K562 (cell line): ENCODE results near the gene RHOV. TPM values are rescaled to one million over a fixed set of nuclear protein-coding genes. Genes with fewer than 3 reads are reported as not detected.

Source experiments
- CBFA2T3 ChIP-seq: fragments of 450-650 bp; IDR thresholded peaks from 2 replicates; pipeline ENCODE4 v1.6.1; 2017
- HNRNPK ChIP-seq: fragments of 200-400 bp; formaldehyde crosslinking; IDR thresholded peaks from one replicate; pipeline ENCODE4 v1.6.1; 2018; ENCODE audit warnings: mild to moderate bottlenecking, low read depth, low read length; ENCODE audit not compliant: poor library complexity, severe bottlenecking
- JUND ChIP-seq, 2 experiments: IDR thresholded peaks; 2 replicates in 1 of 2; 3 replicates in 1 of 2; pipeline ENCODE4 v1.6.1; 2011; ENCODE audit warnings: borderline replicate concordance in 2 of 2, low read depth in 2 of 2, low read length in 2 of 2, improper control_type of control experiment in 1 of 2, missing biosample characterization in 1 of 2, missing genetic modification characterization in 1 of 2, missing genetic modification reagents in 1 of 2
- KDM5B ChIP-seq: fragments of 200-600 bp; sonication (generic); IDR thresholded peaks from 2 replicates; pipeline ENCODE4 v1.6.1; 2012; ENCODE audit warnings: low read depth, mild to moderate bottlenecking, moderate library complexity, low read length, control low read depth, inconsistent platforms; ENCODE audit not compliant: insufficient replicate concordance
- MAFK ChIP-seq: IDR thresholded peaks from 2 replicates; pipeline ENCODE4 v1.6.1; 2011; ENCODE audit warnings: low read length, improper control_type of control experiment
- MCM5 ChIP-seq: fragments of 450-650 bp; IDR thresholded peaks from 2 replicates; pipeline ENCODE4 v1.6.1; 2016; ENCODE audit warnings: low read depth
- PTRF ChIP-seq: fragments of 450-650 bp; IDR thresholded peaks from 2 replicates; pipeline ENCODE4 v1.6.1; 2016; ENCODE audit warnings: mild to moderate bottlenecking, missing genetic modification characterization, missing compliant biosample characterization
- RCOR1 ChIP-seq, 2 experiments: IDR thresholded peaks; 2 replicates each; pipeline ENCODE4 v1.6.1; 2012; ENCODE audit warnings: low read depth in 2 of 2, low read length in 2 of 2, borderline replicate concordance in 1 of 2, improper control_type of control experiment in 1 of 2
- SAFB ChIP-seq: fragments of 200-400 bp; formaldehyde crosslinking; IDR thresholded peaks from 2 replicates; pipeline ENCODE4 v1.6.1; 2017; ENCODE audit warnings: low read depth, low read length, borderline replicate concordance
- SMC3 ChIP-seq: conservative IDR thresholded peaks from 2 replicates; pipeline ENCODE4 v1.6.1; 2011; ENCODE audit warnings: low read depth, low read length, improper control_type of control experiment; ENCODE audit not compliant: insufficient read depth
- SREBF1 ChIP-seq: fragments of 150-350 bp; IDR thresholded peaks from 2 replicates; pipeline ENCODE4 v1.6.1; 2014; ENCODE audit warnings: antibody characterized with exemption, low read depth, low read length, borderline replicate concordance
- TEAD1 ChIP-seq, 2 experiments: fragments of 450-650 bp in 1 of 2; sonication (generic) in 1 of 2; formaldehyde crosslinking; IDR thresholded peaks; 2 replicates each; pipeline versions ENCODE4 v1.4.0 to v1.8.0; 2020 to 2022; ENCODE audit warnings: mild to moderate bottlenecking in 2 of 2, missing genetic modification reagents in 1 of 2
- ZNF24 ChIP-seq: fragments of 450-650 bp; IDR thresholded peaks from 2 replicates; pipeline ENCODE4 v1.6.1; 2016
- ZNF384 ChIP-seq: IDR thresholded peaks from 2 replicates; pipeline ENCODE4 v1.6.1; 2012; ENCODE audit warnings: low read depth, low read length, improper control_type of control experiment
- polyA plus RNA-seq, 8 experiments: library from polyadenylated mRNA; depleted of rRNA in 4 of 8; stranded (reverse) in 5 of 8; unstranded in 3 of 8; fragments of >200 nt; fragmentation: Nextera tagmentation in 2 of 8; fragmentation: Illumina TruSeq in 1 of 8; extraction: Ambion mirVana in 2 of 8; extraction: Trizol in 1 of 8; gene quantifications; 2 replicates each; pipeline versions ENCODE4 v1.2.1 to v1.2.3, GENCODE V29; 2011 to 2014; ENCODE audit warnings: inconsistent platforms in 1 of 8, missing spikeins in 1 of 8
- total RNA-seq, 7 experiments: library from RNA; depleted of rRNA in 6 of 7; stranded (reverse); fragments of >200 nt in 6 of 7; fragmentation: Illumina TruSeq in 2 of 7; extraction: Trizol in 2 of 7; gene quantifications; 2 replicates each; pipeline versions ENCODE4 v1.2.1 to v1.2.3, GENCODE V29; 2011 to 2021; ENCODE audit warnings: low replicate concordance in 1 of 7
- TF ChIP-seq, protein P1 (sequence below): sonication (generic); formaldehyde crosslinking; IDR thresholded peaks from 2 replicates; pipeline ENCODE4 v1.8.1; 2022; ENCODE audit warnings: missing genetic modification reagents
- TF ChIP-seq, protein P2 (sequence below): fragments of 450-650 bp; IDR thresholded peaks from 2 replicates; pipeline ENCODE4 v1.6.1; 2018; ENCODE audit not compliant: partially characterized antibody
- TF ChIP-seq, protein P3 (sequence below): sonication (generic); formaldehyde crosslinking; IDR thresholded peaks from 2 replicates; pipeline ENCODE4 v1.9.0; 2022; ENCODE audit warnings: mild to moderate bottlenecking, missing genetic modification reagents
- TF ChIP-seq, protein P4 (sequence below): fragments of 200-800 bp; sonication (Bioruptor generic); IDR thresholded peaks from 2 replicates; pipeline ENCODE4 v1.6.1; 2017; ENCODE audit warnings: missing genetic modification characterization, missing compliant biosample characterization

The RHOV gene
- total and polyA plus RNA-seq, 9 of the 15 experiments (the other 6 are each of a cell fraction or from before 2014, with no cell fraction given): 0.08 to 2.0 (median 1.1) TPM

DNA sequence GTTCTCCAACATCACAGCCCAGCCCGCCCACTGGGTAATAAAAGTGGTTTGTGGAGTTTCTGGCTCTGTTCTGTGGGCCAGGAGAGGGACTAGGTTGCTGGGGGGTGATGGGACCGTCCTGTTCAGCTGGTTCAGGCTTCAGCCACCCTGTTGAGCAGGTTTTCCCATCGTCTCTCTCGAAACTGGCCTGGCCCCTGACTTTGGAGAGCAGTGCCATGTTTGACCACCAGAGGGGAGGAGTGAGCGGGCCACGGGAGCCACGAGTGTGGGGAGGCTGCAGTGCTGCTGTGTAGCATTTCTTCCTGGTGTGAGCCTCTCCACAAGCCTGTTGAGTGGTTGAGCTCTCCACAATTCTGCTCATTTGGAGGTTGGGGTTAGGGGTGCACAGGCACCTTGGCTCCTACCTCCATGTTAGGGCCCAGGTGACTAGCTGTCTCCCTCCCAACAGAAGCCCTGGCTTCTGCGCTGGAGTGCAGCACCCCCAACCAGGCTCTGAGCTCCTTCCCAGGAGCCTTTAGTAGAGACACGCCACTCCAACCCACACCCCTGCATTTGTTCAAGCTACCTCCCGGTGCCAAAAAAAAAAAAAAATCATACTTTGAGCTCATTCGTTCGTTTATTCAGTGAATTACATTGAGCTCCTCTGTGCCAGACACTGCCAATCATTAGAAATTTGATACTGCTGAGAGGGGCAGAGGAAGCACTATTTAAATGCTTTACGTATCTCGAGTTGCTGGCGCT lies 16.3 kb downstream of the RHOV start (continued):
- TF ChIP-seq, protein P1, sequence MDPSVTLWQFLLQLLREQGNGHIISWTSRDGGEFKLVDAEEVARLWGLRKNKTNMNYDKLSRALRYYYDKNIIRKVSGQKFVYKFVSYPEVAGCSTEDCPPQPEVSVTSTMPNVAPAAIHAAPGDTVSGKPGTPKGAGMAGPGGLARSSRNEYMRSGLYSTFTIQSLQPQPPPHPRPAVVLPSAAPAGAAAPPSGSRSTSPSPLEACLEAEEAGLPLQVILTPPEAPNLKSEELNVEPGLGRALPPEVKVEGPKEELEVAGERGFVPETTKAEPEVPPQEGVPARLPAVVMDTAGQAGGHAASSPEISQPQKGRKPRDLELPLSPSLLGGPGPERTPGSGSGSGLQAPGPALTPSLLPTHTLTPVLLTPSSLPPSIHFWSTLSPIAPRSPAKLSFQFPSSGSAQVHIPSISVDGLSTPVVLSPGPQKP (CRISPR knock-in tag): no peak
- TF ChIP-seq, protein P2, sequence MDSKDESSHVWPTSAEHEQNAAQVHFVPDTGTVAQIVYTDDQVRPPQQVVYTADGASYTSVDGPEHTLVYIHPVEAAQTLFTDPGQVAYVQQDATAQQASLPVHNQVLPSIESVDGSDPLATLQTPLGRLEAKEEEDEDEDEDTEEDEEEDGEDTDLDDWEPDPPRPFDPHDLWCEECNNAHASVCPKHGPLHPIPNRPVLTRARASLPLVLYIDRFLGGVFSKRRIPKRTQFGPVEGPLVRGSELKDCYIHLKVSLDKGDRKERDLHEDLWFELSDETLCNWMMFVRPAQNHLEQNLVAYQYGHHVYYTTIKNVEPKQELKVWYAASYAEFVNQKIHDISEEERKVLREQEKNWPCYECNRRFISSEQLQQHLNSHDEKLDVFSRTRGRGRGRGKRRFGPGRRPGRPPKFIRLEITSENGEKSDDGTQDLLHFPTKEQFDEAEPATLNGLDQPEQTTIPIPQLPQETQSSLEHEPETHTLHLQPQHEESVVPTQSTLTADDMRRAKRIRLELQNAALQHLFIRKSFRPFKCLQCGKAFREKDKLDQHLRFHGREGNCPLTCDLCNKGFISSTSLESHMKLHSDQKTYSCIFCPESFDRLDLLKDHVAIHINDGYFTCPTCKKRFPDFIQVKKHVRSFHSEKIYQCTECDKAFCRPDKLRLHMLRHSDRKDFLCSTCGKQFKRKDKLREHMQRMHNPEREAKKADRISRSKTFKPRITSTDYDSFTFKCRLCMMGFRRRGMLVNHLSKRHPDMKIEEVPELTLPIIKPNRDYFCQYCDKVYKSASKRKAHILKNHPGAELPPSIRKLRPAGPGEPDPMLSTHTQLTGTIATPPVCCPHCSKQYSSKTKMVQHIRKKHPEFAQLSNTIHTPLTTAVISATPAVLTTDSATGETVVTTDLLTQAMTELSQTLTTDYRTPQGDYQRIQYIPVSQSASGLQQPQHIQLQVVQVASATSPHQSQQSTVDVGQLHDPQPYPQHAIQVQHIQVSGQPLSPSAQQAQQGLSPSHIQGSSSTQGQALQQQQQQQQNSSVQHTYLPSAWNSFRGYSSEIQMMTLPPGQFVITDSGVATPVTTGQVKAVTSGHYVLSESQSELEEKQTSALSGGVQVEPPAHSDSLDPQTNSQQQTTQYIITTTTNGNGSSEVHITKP: peak; percentile 33
- TF ChIP-seq, protein P3, sequence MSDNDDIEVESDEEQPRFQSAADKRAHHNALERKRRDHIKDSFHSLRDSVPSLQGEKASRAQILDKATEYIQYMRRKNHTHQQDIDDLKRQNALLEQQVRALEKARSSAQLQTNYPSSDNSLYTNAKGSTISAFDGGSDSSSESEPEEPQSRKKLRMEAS (CRISPR knock-in tag): peak; percentile 30; the same call in 1 of the 2 replicates
- TF ChIP-seq ZNF384: peak; percentile 12; the same call in 1 of the 2 replicates
- TF ChIP-seq JUND (IDR thresholded peaks at IDR 0.05; ENCODE audit: borderline replicate concordance, low read depth, low read length): 0 out of 2 replicates have a peak, but pooled peaks have one; percentile 38
- no peak for TF ChIP-seq JUND (tag; IDR thresholded peaks at IDR 0.05; ENCODE audit: borderline replicate concordance, low read depth, low read length)
- TF ChIP-seq SAFB: peak; percentile 68; the same call in 1 of the 2 replicates
- TF ChIP-seq MCM5: no peak
- 0 out of 4 replicates have a peak, but pooled peaks of 1 of the 2 experiments have one; percentile 20 for TF ChIP-seq TEAD1 (CRISPR knock-in tag; IDR thresholded peaks at IDR 0.05)
- TF ChIP-seq, protein P4, sequence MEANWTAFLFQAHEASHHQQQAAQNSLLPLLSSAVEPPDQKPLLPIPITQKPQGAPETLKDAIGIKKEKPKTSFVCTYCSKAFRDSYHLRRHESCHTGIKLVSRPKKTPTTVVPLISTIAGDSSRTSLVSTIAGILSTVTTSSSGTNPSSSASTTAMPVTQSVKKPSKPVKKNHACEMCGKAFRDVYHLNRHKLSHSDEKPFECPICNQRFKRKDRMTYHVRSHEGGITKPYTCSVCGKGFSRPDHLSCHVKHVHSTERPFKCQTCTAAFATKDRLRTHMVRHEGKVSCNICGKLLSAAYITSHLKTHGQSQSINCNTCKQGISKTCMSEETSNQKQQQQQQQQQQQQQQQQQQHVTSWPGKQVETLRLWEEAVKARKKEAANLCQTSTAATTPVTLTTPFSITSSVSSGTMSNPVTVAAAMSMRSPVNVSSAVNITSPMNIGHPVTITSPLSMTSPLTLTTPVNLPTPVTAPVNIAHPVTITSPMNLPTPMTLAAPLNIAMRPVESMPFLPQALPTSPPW (CRISPR knock-in tag): peak; percentile 29; the same call in 1 of the 2 replicates
- peak; percentile 6; the same call in 1 of the 2 replicates for TF ChIP-seq MAFK
- TF ChIP-seq HNRNPK: no peak
- TF ChIP-seq CBFA2T3: no peak
- TF ChIP-seq SMC3: peak; percentile 88
- TF ChIP-seq PTRF (tag): no peak
- no peak for TF ChIP-seq KDM5B
- TF ChIP-seq ZNF24: peak; percentile 99
- TF ChIP-seq SREBF1: 0 out of 2 replicates have a peak, but pooled peaks have one; percentile 45
- peak in 1 of 2 experiments; percentile 48; a peak in 1 of 4 replicates for TF ChIP-seq RCOR1 (IDR thresholded peaks at IDR 0.05; ENCODE audit: borderline replicate concordance in 1 of 2, low read depth in 2 of 2, low read length in 2 of 2)
